IgD-negative memory B cell (primary cell): Measurements from ENCODE around the gene SPRR3. TPM values are rescaled to one million over a fixed set of nuclear protein-coding genes. Genes with fewer than 3 reads are reported as not detected.

ENCODE experiments used
- polyA plus RNA-seq: library from polyadenylated mRNA; unstranded; fragments of 300-500 nt; fragmentation: Illumina TruSeq; gene quantifications from one replicate; pipeline ENCODE4 v1.2.3, GENCODE V29; 2021

Gene SPRR3
- polyA plus RNA-seq, 1 donor from 2014 or later = not detected

Other genes with a start within 250 kb of the SPRR3 start
- gene KPRP, start 243.7 kb upstream of the SPRR3 start, polyA plus RNA-seq = not detected
- gene LCE1F, start 226.6 kb upstream of the SPRR3 start, polyA plus RNA-seq = not detected
- gene LCE1E, start 215.5 kb upstream of the SPRR3 start, polyA plus RNA-seq = not detected
- gene LCE1D, start 205.0 kb upstream of the SPRR3 start, polyA plus RNA-seq = not detected
- not detected for gene LCE1C, start 195.1 kb upstream of the SPRR3 start, polyA plus RNA-seq
- not detected for gene LCE1B, start 189.8 kb upstream of the SPRR3 start, polyA plus RNA-seq
- not detected for gene LCE1A, start 174.3 kb upstream of the SPRR3 start, polyA plus RNA-seq
- not detected for gene LCE6A, start 158.9 kb upstream of the SPRR3 start, polyA plus RNA-seq
- gene LCE7A, start 141.8 kb upstream of the SPRR3 start, polyA plus RNA-seq = not detected
- gene SMCP, start 123.4 kb upstream of the SPRR3 start, polyA plus RNA-seq = not detected
- not detected for gene IVL, start 93.2 kb upstream of the SPRR3 start, polyA plus RNA-seq
- gene SPRR5, start 54.5 kb upstream of the SPRR3 start, polyA plus RNA-seq = not detected
- not detected for gene SPRR4, start 31.1 kb upstream of the SPRR3 start, polyA plus RNA-seq
- gene SPRR1A, start 17.7 kb upstream of the SPRR3 start, polyA plus RNA-seq = not detected
- gene SPRR1B, start 29.5 kb downstream of the SPRR3 start, polyA plus RNA-seq = not detected
- not detected for gene SPRR2D, start 39.4 kb downstream of the SPRR3 start, polyA plus RNA-seq
- not detected for gene SPRR2A, start 55.8 kb downstream of the SPRR3 start, polyA plus RNA-seq
- not detected for gene SPRR2B, start 69.9 kb downstream of the SPRR3 start, polyA plus RNA-seq
- not detected for gene SPRR2E, start 92.8 kb downstream of the SPRR3 start, polyA plus RNA-seq
- gene SPRR2F, start 111.8 kb downstream of the SPRR3 start, polyA plus RNA-seq = not detected
- not detected for gene SPRR2G, start 149.1 kb downstream of the SPRR3 start, polyA plus RNA-seq
- not detected for gene LELP1, start 201.7 kb downstream of the SPRR3 start, polyA plus RNA-seq
- gene PRR9, start 215.8 kb downstream of the SPRR3 start, polyA plus RNA-seq = not detected